ENCODE measurements around the gene CDH23.

GRCh38 chr10:71649631-71650030 is 252.9 kb downstream of the CDH23 start:
- TF ChIP-seq EZH2 (IDR thresholded peaks at IDR 0.05; ENCODE audit: low read depth) (no peak), CTCF (conservative IDR thresholded peaks at IDR 0.05) (no peak)
